Measurements from ENCODE around the gene JAK3. TPM values are rescaled to one million over a fixed set of nuclear protein-coding genes. Genes with fewer than 3 reads are reported as not detected.

The JAK3 gene
- total RNA-seq, 1 donor: 1.3 TPM

GRCh38 chr19:17843908-17844490, 3.8 kb downstream of the JAK3 start:
- DNase-seq (ENCODE audit: low read depth): no peak
- TF ChIP-seq CTCF (IDR thresholded peaks at IDR 0.05; ENCODE audit: insufficient read depth, low read length): no peak
- H3K4me3 ChIP-seq (ENCODE audit: low read depth, low read length): no peak overlapping the region

DNA sequence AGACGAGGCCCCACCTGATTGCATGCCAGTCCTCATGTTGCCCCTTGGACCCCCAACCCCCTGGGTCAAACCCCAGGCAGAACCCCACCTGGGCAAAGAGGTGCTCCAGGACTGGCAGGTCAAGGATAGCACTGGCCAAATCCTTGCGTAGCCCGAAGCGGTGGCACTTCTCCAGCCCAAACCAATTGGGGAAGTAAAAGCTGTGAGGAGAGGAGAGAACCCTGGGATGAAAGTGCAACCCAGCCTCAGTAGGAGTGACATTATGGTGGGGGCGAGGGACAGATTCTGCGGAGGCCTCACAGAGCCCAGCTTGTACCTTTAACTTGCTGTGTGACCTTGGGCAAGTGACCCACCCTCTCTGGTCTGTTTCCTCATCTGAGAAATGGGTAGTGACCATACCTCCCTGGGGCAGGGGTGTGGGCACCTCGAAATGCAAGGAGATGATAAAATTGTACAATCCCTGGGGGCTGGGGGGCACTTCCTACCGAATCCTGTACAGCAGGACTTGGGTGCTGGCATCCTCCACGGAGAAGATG, 4.4 kb downstream of the JAK3 start:
- no peak for DNase-seq (ENCODE audit: low read depth)
- no peak overlapping the region for H3K4me3 ChIP-seq (ENCODE audit: low read depth, low read length)
- TF ChIP-seq CTCF (IDR thresholded peaks at IDR 0.05; ENCODE audit: insufficient read depth, low read length): no peak

- H3K4me3 ChIP-seq (ENCODE audit: low read depth, low read length): peak overlapping the region; percentile 50
- TF ChIP-seq CTCF (IDR thresholded peaks at IDR 0.05; ENCODE audit: insufficient read depth, low read length): no peak
- no peak for DNase-seq (ENCODE audit: low read depth)
These were observed 5.0 kb downstream of the JAK3 start for GRCh38 chr19:17842663-17843291.

DNA sequence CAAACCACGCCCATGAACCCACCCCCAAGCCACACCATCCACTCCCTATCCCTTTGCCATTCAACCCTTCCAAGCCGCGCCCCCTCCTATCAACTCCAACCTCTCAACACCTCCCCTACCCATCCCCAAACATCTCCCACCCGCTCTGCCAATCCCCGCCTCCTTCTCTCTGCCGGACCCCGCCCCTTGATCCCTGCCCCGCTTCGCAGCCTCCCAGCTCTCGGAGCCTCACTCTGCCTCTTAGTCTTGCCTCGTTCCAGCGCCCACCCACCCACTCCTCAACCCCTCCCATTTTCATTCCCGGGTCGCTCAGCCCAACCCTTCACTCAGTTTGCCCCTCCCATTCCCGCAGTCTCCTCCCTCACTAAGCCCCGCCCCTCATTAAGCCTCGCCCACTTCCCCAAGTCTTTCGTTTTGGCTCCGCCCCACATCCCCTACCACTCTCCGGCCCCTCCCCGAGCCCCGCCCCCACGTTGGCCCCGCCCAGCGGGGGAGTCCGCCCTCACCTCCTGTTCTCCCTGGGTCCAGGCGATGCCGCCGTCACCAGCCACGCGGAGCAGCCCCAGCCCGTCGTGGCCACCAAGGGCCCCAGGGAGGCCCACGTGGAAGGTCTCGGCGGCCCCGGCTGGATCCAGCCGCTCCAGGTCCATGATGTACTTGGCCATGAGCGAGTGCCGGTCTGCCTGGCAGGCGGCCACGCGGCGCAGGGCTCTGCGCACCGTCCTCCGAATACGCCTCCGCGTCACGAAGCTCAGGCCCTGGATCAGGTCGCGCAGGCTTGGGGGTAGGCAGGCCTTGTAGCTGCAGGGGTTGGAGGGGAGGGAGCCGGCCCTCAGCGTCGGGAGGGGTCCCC, 5.7 kb downstream of the JAK3 start:
- peak overlapping the region; percentile 50 for H3K4me3 ChIP-seq (ENCODE audit: low read depth, low read length)
- DNase-seq (ENCODE audit: low read depth): peak; percentile 78
- no peak for TF ChIP-seq CTCF (IDR thresholded peaks at IDR 0.05; ENCODE audit: insufficient read depth, low read length)

DNA sequence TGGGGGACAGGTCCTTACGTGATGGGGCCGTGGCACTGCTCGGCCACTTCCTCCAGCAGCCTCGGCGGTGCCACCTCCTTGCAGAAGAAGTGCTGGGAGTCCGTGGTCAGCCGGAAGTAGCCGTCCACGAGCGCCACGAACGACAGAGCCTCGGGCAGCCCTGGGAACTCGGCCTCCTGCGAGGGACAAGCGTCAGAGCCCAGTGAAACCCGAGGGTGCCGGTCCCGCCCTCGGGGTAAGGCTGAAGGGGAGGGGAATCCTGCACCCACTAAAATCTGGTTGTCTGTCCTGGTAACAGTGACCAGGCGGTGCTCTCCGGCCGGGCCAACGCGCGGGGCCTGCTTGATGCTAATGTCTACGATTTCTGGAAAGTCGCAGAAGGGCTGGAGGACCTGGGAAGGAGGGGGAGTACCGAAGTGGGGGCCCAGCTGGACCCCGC, 6.4 kb downstream of the JAK3 start:
- H3K4me3 ChIP-seq (ENCODE audit: low read depth, low read length): no peak overlapping the region
- TF ChIP-seq CTCF (IDR thresholded peaks at IDR 0.05; ENCODE audit: insufficient read depth, low read length): no peak
- no peak for DNase-seq (ENCODE audit: low read depth)

DNA sequence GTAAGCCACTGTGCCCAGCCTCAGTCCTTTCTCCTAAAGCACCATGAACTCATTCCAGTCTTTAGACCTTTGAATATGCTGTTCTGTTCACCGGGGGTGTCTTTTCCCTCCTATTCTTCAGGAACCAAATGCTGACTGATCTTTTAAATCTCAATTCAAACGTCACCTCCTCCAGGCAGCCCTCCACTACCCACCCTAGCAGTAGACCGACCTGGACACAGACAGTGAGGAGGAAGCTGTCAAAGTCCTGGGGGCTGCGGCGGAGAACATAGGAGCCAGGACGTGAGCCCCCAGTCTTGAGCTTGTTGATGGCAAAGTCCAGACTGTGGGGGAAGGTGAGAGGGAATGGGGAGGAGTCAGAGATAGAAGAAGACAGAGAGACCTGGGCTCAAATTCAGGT, 7.8 kb downstream of the JAK3 start:
- no peak overlapping the region for H3K4me3 ChIP-seq (ENCODE audit: low read depth, low read length)
- TF ChIP-seq CTCF (IDR thresholded peaks at IDR 0.05; ENCODE audit: insufficient read depth, low read length): no peak
- DNase-seq (ENCODE audit: low read depth): no peak
